Osteoblast (primary cell): ENCODE results near the gene EREG. TPM values are rescaled to one million over a fixed set of nuclear protein-coding genes. Genes with fewer than 3 reads are reported as not detected.

Experiments
- DNase-seq: peaks from one replicate; pipeline ENCODE4 v3.0.0; 2011; ENCODE audit warnings: low spot score, mixed read lengths; ENCODE audit not compliant: insufficient read length; ENCODE audit errors: missing footprints
- H2AFZ ChIP-seq: 2 replicates; pipeline ENCODE4 v1.6.0; 2011; ENCODE audit warnings: mild to moderate bottlenecking, low read length
- H3K27ac ChIP-seq: 2 replicates; pipeline ENCODE4 v1.5.1; 2011; ENCODE audit warnings: mild to moderate bottlenecking, low read depth, low read length, moderate library complexity
- H3K27me3 ChIP-seq: 2 replicates; pipeline ENCODE4 v1.6.0; 2012; ENCODE audit warnings: mild to moderate bottlenecking, control low read depth, inconsistent platforms, low read length, moderate library complexity; ENCODE audit not compliant: insufficient read depth
- H3K36me3 ChIP-seq: 2 replicates; pipeline ENCODE4 v1.5.1; 2011; ENCODE audit warnings: mild to moderate bottlenecking, low read length, control low read depth, moderate library complexity; ENCODE audit not compliant: insufficient read depth
- H3K4me1 ChIP-seq: 2 replicates; pipeline ENCODE4 v1.5.1; 2011; ENCODE audit warnings: mild to moderate bottlenecking, low read length, control low read depth, moderate library complexity; ENCODE audit not compliant: insufficient read depth
- H3K4me2 ChIP-seq: 2 replicates; pipeline ENCODE4 v1.6.0; 2011; ENCODE audit warnings: mild to moderate bottlenecking, low read length; ENCODE audit not compliant: insufficient read depth
- H3K4me3 ChIP-seq: fragments of 200-600 bp; sonication (generic); 3 replicates; pipeline ENCODE4 v1.5.1; 2012; ENCODE audit warnings: mild to moderate bottlenecking, low read length, inconsistent platforms; ENCODE audit not compliant: insufficient read depth
- H3K79me2 ChIP-seq: 2 replicates; pipeline ENCODE4 v1.6.0; 2012; ENCODE audit warnings: mild to moderate bottlenecking, low read length, control low read depth, inconsistent platforms; ENCODE audit not compliant: insufficient read depth
- H3K9me3 ChIP-seq: 2 replicates; pipeline ENCODE4 v1.5.1; 2011; ENCODE audit warnings: low read depth, low read length, control low read depth
- H4K20me1 ChIP-seq: 2 replicates; pipeline ENCODE4 v1.6.0; 2012; ENCODE audit warnings: mild to moderate bottlenecking, low read length, control low read depth; ENCODE audit not compliant: insufficient read depth
- total RNA-seq: library from RNA; depleted of rRNA; stranded (reverse); fragments of >200 nt; gene quantifications from 2 replicates; pipeline ENCODE4 v1.2.3, GENCODE V29; 2012
- TF ChIP-seq, protein P1 (sequence below): IDR thresholded peaks from 2 replicates; pipeline ENCODE4 v1.5.1; 2011; ENCODE audit warnings: mild to moderate bottlenecking, low read depth, low read length, moderate library complexity; ENCODE audit errors: extremely low read depth

The EREG gene
- total RNA-seq: 0.29 and 1.1 TPM in 2 replicates

GRCh38 chr4:74364652-74365491 lies at the start of gene EREG:
TSS of gene EREG (plus strand) at chr4:74365145. CDS start at chr4:74365309, 164 bp downstream.
- peak; percentile 78 for DNase-seq
- H2AFZ ChIP-seq: peak within 1 kb of the TSS; percentile 65
- peak within 1 kb of the TSS; percentile 20 for H3K27ac ChIP-seq

DNA sequence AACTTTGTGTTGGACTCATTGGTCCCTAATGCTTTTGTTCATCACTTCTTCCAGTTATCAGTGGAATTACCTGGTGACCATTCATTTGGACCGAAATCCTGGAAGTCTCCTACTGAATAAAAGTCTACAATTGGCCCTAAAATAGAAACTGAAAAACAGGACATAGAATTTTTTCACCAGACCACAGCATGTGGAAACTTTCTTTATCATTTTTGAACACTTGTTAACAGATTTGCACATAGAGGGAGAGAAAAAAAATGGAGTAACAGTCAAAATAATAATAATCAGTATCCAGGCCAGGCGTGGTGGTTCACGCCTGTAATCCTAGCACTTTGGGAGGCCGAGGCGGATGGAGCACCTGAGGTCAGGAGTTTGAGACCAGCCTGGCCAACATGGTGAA lies 49.6 kb upstream of the EREG start:
- Histone ChIP-seq H2AFZ (no peak overlapping the region), H3K4me1 (peaks cover 6% of the 10 kb centered on the region), H3K79me2 (no peaks in the 10 kb centered on the region), H3K4me2 (no peak overlapping the region), H3K9me3 (no peaks in the 10 kb centered on the region), H4K20me1 (no peaks in the 10 kb centered on the region), H3K4me3 (no peak overlapping the region), H3K27me3 (no peaks in the 10 kb centered on the region), H3K27ac (no peak overlapping the region), H3K36me3 (no peaks in the 10 kb centered on the region)
- DNase-seq: no peak
- TF ChIP-seq, protein P1, sequence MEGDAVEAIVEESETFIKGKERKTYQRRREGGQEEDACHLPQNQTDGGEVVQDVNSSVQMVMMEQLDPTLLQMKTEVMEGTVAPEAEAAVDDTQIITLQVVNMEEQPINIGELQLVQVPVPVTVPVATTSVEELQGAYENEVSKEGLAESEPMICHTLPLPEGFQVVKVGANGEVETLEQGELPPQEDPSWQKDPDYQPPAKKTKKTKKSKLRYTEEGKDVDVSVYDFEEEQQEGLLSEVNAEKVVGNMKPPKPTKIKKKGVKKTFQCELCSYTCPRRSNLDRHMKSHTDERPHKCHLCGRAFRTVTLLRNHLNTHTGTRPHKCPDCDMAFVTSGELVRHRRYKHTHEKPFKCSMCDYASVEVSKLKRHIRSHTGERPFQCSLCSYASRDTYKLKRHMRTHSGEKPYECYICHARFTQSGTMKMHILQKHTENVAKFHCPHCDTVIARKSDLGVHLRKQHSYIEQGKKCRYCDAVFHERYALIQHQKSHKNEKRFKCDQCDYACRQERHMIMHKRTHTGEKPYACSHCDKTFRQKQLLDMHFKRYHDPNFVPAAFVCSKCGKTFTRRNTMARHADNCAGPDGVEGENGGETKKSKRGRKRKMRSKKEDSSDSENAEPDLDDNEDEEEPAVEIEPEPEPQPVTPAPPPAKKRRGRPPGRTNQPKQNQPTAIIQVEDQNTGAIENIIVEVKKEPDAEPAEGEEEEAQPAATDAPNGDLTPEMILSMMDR: no peak

More at GRCh38 chr4:74364652-74365491, at the start of gene EREG:
- no peaks in the 10 kb centered on the region for H4K20me1 ChIP-seq
- H3K4me2 ChIP-seq: peak within 1 kb of the TSS; percentile 90
- H3K27me3 ChIP-seq: peaks cover 7% of the 10 kb centered on the region
- no peaks in the 10 kb centered on the region for H3K9me3 ChIP-seq
- no peaks in the 10 kb centered on the region for H3K36me3 ChIP-seq
- H3K4me1 ChIP-seq: peaks cover 12% of the 10 kb centered on the region
- TF ChIP-seq, protein P1: no peak
- H3K79me2 ChIP-seq: no peaks in the 10 kb centered on the region
- peak within 1 kb of the TSS; percentile 75 for H3K4me3 ChIP-seq

GRCh38 chr4:74316397-74316796 lies 48.5 kb upstream of the EREG start:
- Histone ChIP-seq H3K4me3 (no peak overlapping the region), H2AFZ (no peak overlapping the region), H3K36me3 (no peaks in the 10 kb centered on the region), H3K4me1 (peaks cover 9% of the 10 kb centered on the region), H3K79me2 (no peaks in the 10 kb centered on the region), H3K27ac (no peak overlapping the region), H3K27me3 (no peaks in the 10 kb centered on the region), H3K4me2 (no peak overlapping the region), H4K20me1 (no peaks in the 10 kb centered on the region), H3K9me3 (no peaks in the 10 kb centered on the region)
- no peak for DNase-seq
- TF ChIP-seq, protein P1: no peak

DNA sequence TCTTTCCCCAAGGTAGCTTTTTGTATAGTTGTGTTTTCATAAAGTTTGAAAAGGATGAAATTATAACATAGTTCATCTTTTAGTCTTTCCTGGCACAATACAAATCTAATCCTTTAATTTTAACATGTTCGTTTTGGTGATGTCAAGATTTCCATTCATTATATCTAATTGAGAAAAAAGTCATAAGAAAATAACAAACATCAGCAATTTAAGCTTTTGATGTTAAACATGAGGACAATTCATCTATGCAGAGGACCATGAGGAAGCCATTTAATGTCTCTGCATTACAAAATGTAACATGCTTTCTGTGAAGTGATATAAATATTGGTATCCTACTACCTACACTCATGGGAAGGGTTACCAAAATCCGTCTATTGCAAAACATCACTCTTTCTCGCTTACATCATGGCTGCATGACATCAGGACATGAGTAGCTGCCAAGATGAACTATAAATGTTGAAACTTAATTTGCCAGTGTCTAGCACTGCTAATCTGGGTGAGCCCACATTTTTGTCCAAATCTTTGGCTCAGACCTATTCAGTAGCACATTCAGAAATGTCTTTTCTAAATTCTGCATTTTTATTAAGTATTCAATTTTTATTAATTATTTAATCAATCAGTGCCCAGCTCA lies 47.2 kb upstream of the EREG start:
- Histone ChIP-seq H3K27ac (no peak overlapping the region), H4K20me1 (no peaks in the 10 kb centered on the region), H3K4me2 (no peak overlapping the region), H3K9me3 (no peaks in the 10 kb centered on the region), H3K79me2 (no peaks in the 10 kb centered on the region), H3K4me1 (peaks cover 9% of the 10 kb centered on the region), H3K4me3 (no peak overlapping the region), H3K27me3 (peaks cover 3% of the 10 kb centered on the region), H3K36me3 (no peaks in the 10 kb centered on the region), H2AFZ (no peak overlapping the region)
- TF ChIP-seq, protein P1: no peak
- DNase-seq: peak; percentile 78
